Measurements from ENCODE around the gene ELL. TPM values are rescaled to one million over a fixed set of nuclear protein-coding genes. Genes with fewer than 3 reads are reported as not detected.

The ELL gene
- total and polyA plus RNA-seq, 9 of the 15 experiments (the other 6 are each of a cell fraction or from before 2014, with no cell fraction given) = 0.24 to 22.5 (median 4.1) TPM

GRCh38 chr19:18433015-18433691 lies 88.7 kb downstream of the ELL start (continued):
- TF ChIP-seq BCLAF1 (IDR thresholded peaks at IDR 0.05; ENCODE audit: borderline replicate concordance in 1 of 2, control insufficient read depth in 1 of 2, low read depth in 2 of 2, low read length in 1 of 2) = no peak
- TF ChIP-seq ZNF707 (CRISPR knock-in tag; conservative IDR thresholded peaks at IDR 0.05) = no peak
- TF ChIP-seq SMAD1 (IDR thresholded peaks at IDR 0.05; ENCODE audit: low read depth, low read length, partially characterized antibody) = no peak
- TF ChIP-seq MGA (IDR thresholded peaks at IDR 0.05) = no peak; the same call in none of the 2 replicates
- no peak for TF ChIP-seq PURB (CRISPR knock-in tag; IDR thresholded peaks at IDR 0.05; ENCODE audit: low read depth)
- TF ChIP-seq RBM39 (optimal IDR thresholded peaks at IDR 0.05; ENCODE audit: low read depth, low read length) = no peak
- TF ChIP-seq NR2C1 (IDR thresholded peaks at IDR 0.05) = no peak
- TF ChIP-seq NR2C1 (tag; IDR thresholded peaks at IDR 0.05) = no peak
- no peak for TF ChIP-seq SREBF2 (CRISPR knock-in tag; IDR thresholded peaks at IDR 0.05)
- 0 out of 2 replicates have a peak, but pooled peaks have one; percentile 59 for TF ChIP-seq SMAD4 (CRISPR knock-in tag; conservative IDR thresholded peaks at IDR 0.05)
- peak; percentile 75 for TF ChIP-seq RBFOX2 (IDR thresholded peaks at IDR 0.05; ENCODE audit: low read depth, low read length)
- peak; percentile 91 for TF ChIP-seq MYC (IDR thresholded peaks at IDR 0.05; ENCODE audit: low read depth, low read length)
- peak; percentile 91; the same call in 1 of the 2 replicates for TF ChIP-seq MYC (CRISPR knock-in tag; IDR thresholded peaks at IDR 0.05; ENCODE audit: borderline replicate concordance, low read depth)
